HG03045 (cell line): ENCODE measurements around the gene SEBOX.

Experiments
- ATAC-seq: cut with Tn5 transposase; IDR thresholded peaks from one replicate; pipeline ENCODE4 v1.9.1; 2021; ENCODE audit warnings: mild to moderate bottlenecking, moderate library complexity; ENCODE audit not compliant: unreplicated experiment

The SEBOX gene

DNA sequence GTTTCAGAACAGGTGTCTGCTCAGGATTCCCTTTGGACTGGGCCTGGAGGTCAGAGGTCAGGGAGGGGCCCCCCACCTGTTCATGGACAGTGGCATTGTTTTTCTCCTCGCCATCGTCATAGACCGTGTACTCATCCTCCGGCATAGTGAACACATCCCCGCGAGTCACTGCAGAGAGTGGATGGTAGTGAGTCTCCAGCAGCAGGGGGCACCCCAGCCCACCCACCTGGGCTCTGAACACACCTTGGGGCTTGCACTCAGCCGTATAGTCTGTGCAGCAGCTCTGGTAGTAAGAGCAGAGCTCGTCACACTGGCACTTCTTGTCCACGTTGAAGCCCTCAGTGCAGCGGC, 4.7 kb upstream of the SEBOX start:
- no peak for ATAC-seq

DNA sequence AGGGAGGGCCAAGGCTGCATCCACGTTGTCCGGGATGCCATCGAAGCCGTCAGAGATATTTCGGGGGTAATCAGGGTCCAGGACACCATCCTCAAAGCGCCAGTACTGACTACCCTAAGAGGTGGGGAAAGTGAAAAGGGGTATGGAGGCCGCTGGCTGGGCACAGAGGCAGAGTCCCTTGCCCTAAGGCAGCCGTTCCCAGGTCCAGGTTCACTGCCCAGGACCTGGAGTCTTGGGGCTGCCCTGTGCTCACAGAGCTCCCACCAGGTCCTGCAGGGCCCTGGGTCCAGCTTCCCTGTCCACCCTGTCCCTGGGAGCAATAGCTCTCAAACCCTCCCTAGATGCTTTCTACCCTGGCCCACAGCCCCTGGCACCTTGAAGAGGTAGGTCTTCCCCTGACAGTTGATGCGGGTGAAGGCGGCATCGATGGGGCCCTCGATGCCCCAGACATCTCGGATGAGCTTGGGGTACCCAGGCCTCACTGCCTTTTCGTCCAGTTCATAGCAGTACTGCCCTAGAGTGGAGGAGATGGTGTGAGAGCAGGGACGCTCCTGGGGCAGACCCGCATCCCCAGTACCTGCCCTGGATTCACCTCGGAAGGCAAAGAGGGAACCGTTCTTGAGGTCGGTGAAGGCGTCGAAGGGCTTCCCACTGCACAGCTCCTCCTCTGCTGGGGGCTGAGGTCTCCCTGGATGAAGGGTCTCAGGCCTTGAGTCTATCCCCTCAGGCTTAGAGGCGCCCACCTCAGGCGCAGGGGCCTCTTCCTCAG, 4.1 kb upstream of the SEBOX start:
- no peak for ATAC-seq

DNA sequence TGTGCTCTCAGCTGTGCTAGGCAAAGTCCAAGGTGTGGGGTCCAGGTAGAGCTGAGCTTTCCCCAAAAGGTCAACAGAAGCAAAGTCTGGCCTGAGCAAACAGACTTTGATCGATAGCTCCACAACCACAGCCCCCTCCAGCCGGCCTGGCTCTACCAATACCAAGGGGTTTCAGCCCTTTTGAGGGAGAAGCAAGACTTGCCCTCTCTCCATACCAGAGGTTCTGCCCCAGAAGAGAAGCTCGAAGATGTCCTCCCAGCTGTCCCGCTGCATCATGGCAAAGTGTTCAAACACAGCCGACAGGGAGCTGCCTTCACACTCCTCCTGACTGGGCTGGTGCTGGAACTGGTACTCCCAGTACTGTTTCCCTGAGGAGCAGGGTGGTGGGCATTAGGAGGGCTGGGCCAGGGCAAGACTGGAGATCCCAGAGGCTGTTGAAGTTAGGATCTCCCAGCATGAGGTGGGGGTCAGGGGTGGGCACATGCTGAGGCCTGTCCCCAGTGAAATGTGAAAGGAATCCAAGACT, 3.4 kb upstream of the SEBOX start:
- no peak for ATAC-seq

DNA sequence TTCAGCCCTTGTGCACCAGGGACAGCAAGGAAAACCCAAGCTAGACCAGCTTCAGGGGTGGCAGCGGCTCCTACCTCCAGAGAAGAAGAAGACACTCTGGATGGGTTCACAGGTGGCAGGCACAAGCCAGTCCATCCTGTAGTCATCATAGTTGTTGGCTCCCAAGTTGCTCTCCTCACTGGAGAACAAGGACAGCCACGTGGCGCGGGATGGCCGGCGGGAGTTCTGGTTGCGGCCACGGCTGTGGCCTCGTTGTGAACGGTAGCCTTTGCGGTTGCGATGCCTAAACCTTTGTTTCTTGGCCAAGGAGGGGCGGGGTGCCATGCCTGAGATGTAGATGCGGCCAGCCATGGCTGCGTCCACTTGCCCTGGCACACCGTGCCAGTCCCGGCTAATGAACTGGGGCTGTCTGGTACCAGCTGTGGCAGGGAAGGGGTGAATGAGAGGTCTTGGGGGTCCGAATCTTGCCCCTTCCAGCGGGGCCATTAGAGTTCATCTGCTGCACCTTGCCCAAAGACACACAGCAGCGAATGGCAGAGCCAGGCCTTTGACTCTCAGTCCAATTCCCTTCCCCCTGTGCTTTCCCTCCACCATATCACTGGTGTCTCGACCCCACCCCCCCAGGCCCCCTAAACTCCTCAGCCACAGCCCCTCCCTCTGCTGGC, 2.8 kb upstream of the SEBOX start:
- ATAC-seq = no peak

DNA sequence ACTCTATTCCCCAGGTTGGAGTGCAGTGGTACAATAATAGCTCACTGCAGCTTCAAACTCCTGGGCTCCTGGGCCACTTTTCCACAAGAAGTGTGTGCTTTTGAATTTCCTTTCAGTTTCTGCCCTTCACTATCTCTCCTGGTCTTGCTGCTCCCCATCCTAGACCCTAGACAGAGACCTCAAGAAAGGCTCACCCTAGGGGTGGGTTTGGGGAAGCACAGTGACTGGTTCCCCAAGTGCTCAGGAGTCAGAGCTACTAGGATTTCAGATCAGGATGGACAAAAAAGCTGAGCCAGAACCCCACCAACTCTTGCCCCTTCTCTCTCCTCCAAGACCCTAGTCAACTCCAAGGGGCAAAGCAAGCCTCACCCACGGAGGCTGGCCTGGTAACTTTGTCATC, 1.6 kb upstream of the SEBOX start:
- ATAC-seq = no peak

DNA sequence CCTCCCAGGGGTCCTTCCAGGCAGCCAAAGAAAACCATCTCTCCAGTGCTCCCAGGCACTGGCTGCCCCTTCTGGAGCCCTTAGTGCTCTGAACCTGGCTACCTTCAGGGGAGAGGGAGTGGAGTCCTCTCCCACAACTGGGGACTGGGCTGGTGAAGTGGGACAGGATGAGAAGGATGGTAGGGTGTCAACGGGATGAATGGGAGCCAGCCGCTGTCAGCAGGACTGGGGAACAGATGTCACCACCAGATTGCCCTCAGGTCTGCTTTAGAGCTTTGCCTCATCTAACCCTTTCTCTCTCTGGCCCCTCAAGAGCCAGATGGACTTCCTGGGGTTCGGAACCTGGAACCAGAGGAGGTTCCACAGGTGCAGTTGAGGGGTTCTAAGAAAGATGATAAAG, 488 bp upstream of the SEBOX start:
- no peak for ATAC-seq

DNA sequence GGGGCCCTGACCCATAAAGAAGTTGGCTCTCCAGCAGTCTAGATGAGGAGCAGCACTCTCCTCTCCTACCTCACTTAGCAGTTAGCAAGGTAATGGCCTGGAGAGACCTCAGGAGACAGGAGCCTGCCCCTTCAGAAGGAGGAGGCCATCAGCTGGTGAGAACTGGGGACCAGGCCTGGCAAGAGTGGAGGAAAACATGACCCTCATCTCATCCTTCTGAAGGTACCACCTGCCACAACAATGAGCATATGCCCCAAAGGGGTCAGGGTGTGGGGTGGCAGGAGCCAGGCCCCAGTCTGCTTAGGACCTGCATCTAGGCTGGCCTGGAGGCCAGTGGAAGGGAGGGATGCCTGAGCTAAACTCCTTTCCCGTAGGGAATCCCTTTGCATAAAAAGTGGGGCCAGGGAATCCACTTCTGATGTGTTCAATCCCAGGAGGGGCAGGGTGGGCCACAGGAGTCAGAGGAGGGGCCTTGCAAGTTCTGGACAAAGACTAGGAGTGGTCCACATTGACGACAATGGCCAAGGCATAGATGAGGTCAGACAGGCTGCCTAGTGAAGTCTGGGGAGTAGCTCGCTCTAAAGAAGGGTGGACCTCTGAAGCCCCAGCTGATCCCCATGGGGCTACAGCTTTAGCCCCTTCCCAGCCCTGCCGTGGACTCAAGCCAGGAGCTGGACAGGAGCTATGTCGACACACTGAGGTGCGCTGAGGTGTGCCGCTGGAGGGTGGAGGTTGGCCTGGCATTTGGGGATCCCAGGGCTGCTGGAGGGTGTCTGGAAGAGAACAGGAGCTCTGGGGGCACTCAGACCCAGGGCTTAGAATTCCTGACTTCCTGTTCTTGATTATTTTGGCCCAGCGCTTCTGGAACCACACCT, 986 bp downstream of the SEBOX start:
- ATAC-seq = no peak

DNA sequence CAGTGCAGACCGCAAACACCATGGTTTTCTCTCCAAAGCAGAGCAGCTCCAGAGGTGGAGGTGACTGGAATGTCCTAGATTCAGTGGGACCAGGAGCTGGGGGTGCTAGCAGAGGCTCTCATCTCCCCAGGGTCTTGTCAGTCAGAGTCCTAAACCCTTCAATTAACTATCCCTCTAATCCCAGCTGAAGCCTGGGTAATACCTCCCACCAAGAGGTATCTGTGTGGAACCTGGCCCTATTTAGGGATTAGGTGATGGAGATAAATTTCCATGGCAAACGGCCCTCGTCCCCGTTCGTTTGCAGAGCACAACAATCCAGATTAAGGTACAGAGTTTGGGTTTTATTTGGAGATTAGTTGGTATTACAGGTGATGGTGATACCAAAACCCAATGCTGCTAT, 1.8 kb downstream of the SEBOX start:
- no peak for ATAC-seq

DNA sequence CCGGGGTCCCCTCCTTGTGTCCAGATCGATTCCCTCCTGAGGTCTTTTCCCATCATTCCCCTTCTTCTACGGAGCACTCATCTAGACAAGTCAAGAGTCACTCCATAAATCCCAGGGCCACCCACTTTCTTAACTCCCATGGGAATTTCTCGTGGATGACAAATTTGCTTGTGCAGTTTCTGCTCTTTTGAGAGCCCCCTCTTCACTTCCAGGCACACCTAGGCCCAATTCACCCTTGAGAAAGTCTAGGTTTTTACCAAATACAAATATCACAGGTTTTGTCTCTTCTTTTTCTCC, 7.2 kb downstream of the SEBOX start:
- ATAC-seq = no peak

DNA sequence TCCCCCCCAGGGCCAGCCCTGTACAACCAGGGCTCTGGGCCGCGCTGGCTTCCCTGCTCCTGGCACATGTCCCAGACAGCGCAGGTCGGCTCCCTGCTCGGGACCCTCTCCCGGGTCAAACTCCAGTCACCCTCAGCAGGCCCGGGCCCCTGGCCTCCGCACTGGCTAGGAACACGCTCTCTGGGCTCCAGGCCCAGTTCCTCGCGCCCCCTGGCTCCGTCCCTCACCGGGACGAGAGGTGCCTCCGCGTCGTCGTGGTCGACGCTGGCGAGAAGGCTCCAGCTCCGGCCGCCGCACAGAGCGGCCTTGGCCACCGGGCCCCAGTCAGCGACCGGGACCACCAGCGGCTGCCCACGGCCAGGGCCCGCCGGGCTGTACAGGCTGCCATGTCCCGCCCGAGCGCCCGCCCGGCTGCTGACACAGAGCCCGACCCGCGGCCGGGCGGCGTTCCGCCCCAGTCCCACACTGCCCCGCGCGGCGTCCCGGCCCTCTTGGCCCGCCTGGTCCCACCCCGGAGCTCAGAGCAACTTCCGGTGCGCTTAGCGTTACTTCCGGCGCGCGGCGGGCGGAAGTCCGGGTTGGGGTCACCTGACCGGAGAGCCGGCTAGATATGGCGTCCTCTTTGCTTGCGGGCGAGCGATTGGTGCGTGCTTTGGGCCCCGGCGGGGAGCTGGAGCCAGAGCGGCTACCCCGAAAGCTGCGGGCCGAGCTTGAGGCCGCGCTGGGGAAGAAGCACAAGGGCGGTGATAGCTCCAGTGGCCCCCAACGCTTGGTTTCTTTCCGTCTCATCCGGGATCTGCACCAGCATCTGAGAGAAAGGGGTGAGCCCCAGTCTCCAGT, 7.7 kb downstream of the SEBOX start, which contains the start of gene POLDIP2:
TSS of gene POLDIP2 (minus strand) at position 467 of the 840 bp plus-strand sequence. CDS start at position 388, 79 bp downstream.
- peak; percentile 96 for ATAC-seq

DNA sequence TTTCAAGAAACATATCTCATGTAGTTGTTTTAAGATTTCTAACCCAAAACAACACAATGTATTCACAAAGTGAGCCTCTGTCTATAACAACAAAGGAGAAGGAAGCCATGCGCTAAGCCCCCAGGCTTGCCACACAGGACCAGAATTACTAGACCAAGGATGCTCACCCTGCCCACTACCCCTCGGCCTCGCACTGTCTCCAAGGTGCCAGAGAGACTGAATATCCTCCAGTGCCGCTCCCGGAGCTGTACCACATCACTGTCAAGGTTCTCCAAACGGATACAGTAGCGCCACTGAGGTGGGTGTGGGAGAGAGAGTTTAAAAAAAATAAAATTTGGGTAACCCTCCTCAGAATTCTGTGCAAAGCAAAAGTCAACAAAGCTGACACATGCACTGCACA, 14.7 kb downstream of the SEBOX start:
- no peak for ATAC-seq

DNA sequence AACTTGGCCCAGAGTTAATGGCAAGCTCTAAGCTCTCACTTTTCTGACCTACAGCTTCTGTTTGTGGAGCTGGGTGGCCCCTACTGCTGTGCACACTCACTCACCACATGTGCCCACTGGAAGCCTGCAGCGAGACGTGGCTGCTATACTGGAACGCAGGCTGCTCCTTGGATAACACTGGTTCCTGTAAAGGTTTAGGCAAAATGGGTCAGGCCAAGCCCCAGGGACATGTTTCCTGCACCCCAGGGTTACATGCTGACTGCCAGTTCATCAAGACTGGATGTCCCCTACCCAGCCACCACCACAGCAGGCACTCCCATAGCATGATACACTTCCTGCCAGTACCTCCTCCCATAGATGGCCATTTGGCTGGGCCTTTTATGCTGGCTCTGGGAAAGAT, 16.0 kb downstream of the SEBOX start:
- ATAC-seq = no peak

DNA sequence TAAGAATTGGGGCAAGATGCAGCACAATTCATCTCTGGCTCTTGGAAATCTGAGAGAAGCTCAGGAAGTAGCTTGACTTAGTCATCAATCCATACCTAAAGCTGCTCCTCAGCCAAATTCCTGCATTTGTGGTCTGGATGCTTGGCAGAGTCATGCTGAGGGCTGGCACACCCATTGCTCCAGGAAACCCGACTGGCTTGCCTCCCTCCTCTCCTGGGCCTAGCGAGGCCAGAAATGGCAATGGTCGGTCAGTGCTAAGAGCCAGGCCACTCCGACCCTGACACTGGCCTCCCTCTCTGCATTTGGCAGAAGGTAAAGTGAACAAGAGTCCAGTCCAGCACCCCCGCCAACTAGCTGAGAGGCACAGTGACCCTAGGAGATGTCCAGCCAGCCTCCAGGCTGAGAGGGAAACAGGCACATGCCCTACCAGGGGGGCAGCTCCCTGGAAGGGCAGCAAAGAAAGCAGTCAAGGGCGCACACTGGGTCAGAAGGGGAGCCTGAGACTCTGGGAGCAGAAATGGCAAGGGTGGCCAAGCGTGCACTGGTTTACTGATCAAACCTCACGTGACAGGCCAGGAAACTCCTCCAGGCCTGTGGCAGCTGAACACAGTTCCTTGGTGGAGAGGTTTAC, 17.6 kb downstream of the SEBOX start:
- ATAC-seq = no peak

DNA sequence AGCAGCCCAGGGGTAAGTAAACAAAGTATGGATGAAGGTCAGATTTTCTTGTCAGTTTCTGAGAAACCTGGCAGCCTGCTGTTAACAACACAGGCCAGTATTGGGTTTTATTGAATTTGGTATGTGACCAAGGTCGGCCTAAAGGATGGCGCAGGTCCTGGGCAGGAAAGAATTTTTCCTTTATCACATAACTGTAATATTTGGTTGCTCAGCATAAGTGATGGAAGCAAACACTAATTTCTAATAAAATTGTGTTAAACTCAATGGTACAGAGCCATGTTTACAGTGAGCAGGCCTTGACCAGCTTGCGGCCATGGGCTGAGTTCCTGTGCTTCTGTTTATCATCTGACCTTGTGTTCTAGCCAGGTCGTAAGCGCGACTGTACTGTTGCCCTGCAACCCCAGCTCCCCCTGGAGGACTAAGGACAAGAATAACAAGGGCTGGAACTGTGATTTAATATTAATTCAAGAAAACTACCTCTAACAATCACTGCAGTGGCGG, 18.2 kb downstream of the SEBOX start:
- ATAC-seq = no peak

DNA sequence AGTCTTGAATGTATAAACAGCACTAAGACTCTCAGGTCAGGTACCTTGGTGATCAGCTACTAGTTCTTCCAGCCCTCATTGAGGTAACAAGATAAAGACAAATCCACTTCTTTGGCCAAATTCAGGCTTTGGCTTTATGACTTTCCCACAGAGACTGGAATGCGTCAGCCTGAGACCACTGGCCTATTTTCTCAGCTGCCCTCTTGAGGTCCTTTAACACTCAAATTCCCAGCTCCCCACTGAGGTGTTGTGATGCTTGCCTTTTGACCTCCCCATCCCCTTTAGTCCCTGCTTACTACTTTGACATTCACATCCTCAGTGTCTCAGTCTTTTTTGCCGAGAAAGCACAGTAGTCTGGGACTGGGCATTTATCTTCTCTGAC, 18.8 kb downstream of the SEBOX start:
- no peak for ATAC-seq

DNA sequence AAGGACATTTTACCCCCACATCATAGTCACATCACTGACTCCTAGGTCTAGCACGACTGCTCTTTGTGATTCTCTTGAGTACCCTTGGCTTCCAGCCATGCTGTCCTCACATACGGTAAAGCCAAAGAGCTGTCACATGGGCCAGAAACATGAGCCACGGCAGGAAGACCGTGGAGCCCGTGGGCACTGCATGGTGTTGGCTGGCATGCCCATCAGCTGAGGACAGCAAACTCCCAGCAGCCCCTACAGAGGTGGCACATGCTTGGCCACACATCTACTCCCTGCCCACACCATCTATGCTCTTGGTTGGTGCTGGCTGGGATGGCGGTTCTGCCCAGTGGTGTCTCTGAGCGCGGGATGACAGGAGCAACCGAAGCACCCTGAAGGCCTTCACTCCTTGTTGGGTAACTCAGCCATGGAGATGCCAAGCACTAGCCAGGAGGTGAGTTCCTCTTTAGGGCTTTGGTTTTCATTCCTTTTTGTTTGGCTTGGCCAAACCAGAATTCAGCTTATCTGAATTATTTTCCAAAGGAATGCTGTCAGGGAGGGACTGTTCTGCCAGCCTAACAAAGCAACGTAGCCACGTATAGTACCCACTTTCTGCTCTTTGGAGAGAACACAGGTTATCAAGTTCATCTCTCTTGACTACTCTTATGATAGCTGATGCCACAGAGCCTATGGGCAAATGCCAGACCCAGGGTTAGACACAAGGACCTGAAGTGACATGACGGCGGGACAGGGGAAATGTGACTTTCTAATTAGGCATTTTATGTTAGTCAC, 19.4 kb downstream of the SEBOX start:
- no peak for ATAC-seq

DNA sequence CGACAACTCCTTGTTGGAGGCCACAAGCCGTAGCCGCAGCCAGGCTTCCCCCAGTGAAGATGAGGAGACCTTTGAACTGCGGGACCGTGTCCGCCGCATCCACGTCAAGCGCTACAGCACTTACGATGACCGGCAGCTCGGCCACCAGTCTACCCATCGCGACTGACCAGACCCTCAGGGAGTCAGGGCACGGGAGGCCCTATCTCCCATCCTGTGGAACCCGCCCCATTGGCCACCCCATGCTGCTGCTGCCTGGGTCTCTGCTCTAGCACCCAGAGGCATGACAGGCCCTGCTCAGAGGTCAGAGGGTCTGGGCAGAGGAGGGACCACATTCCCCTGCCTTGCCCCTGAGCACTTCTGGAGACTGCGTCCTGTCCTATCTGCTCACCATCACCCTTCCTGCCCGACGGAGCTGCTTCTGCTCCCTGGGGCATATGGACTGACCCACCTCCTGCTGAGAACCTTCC, 20.5 kb downstream of the SEBOX start:
- no peak for ATAC-seq

DNA sequence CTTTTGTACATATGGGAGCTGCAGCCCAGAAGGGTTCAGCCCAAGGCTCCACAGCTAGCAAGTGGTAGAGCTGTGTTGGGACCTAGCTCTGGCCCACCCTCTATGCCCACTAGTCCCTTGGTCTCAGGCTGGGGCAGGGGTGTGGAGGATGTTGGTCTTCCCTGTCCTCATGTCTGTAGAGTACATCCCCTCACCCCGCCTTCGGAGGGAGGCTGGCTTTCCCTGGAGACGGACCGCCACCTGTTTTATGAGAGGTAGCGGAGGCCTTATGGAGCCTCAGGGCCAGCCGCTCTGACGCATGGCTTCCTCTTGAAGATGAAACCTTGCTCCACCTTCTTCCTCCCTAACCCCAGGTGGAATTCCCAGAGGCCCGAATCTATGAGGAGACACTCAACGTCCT, 21.0 kb downstream of the SEBOX start:
- no peak for ATAC-seq

DNA sequence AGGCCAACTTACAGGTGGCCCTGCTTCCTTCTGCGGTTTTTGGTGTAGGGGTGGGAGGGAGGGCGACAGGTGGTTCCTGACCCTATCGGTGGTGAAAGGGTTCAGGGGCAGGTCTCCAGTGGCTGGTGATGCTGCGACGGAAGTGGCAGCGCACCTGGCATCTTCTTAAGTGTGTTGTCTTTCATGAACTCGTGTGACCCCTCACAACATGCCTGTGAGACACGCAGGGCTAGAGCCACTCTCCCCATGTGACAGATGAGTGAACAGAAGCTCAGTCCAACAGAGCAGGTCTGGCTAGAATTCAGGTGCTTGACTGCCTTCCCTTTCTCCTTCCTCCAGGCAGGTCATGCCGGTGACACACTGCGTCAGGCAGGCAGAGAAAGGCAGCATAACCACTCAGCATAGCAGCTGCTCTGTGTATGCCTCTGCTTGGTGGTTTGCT, 21.5 kb downstream of the SEBOX start:
- no peak for ATAC-seq
